ENCODE measurements around the gene PCNX2.
"Not testable (repeated sequence)": the region's sequence is repeated elsewhere in the genome, so short reads cannot be mapped to it uniquely, and the experiment has no call there.

PCNX2 gene

DNA sequence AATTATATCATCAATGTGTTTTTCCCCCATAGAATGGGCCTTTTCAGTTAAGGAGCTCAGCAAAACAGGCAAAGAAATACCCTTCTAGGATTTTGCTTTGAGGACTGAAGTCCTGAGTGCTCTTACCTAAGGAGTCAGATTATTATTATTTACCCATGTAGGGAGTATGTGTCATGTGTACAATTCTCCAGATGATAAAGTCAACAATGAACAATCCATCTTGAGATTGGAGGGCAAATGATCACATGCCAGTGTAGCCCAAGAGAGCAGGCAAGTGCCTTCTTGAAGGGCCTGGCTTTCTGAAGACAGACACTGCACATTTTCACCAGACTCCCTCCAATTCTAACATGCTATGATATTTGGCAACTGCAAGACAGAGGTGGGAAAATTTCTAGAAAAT, 159.7 kb downstream of the PCNX2 start:
- H3K27ac ChIP-seq = no peak overlapping the region
- TF ChIP-seq, protein P1, sequence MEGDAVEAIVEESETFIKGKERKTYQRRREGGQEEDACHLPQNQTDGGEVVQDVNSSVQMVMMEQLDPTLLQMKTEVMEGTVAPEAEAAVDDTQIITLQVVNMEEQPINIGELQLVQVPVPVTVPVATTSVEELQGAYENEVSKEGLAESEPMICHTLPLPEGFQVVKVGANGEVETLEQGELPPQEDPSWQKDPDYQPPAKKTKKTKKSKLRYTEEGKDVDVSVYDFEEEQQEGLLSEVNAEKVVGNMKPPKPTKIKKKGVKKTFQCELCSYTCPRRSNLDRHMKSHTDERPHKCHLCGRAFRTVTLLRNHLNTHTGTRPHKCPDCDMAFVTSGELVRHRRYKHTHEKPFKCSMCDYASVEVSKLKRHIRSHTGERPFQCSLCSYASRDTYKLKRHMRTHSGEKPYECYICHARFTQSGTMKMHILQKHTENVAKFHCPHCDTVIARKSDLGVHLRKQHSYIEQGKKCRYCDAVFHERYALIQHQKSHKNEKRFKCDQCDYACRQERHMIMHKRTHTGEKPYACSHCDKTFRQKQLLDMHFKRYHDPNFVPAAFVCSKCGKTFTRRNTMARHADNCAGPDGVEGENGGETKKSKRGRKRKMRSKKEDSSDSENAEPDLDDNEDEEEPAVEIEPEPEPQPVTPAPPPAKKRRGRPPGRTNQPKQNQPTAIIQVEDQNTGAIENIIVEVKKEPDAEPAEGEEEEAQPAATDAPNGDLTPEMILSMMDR (conservative IDR thresholded peaks at IDR 0.05) = no peak
- TF ChIP-seq ZFX (IDR thresholded peaks at IDR 0.05) = no peak

DNA sequence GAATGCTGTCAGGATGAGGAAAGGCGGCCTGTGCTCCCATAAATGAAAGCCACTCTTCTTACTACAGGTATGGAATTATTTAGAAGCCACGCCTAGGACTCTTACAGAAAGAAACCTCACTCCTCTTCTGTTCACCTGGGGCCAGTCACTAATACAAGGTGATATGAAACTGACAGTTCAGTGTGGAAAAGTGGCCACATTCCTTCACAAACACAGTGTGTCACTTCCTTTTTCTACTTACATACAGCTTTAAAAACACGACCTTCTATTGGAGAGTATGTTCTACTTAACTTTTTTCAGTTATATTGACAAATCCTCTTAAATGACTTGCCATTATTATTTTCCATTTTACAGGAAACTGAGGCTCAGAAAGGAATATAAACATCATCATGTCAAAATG, 163.1 kb downstream of the PCNX2 start:
- TF ChIP-seq ZFX (IDR thresholded peaks at IDR 0.05) = no peak
- TF ChIP-seq, protein P1 (conservative IDR thresholded peaks at IDR 0.05) = no peak
- H3K27ac ChIP-seq = no peak overlapping the region

DNA sequence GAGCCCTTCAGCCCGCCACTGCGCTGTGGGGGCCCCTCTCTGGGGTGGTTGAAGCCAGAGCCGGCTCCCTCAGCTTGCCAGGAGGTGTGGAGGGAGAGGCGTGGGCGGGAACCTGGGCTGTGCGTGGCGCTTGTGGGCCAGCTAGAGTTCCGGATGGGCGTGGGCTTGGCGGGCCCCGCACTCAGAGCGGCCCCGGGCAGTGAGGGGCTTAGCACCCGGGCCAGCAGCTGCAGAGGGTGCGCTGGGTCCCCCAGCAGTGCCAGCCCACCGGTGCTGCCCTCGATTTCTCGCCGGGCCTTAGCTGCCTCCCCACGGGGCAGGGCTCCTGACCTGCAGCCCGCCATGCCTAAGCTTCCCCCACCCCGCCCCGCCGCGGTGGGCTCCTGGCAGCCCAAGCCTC, 166.5 kb downstream of the PCNX2 start:
- H3K27ac ChIP-seq = not testable (repeated sequence)

DNA sequence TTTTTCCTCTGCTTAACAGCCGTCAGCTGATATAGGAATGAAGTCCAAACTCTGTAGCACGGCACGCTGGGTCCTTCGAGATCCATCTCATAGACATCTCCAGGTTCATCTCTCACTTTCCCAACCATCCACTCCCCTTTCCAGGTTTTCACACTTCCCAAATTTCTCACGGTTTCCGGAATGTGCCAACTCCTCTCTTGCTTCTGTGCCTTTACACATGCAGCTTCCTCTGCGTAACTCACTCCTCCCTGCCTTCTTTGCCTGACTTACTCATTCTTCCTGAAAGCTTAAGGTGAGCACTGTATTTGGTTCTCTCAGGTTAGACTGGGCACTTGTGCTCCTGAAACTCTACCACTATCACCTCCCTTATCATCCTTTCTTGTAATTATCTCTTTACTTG, 168.4 kb downstream of the PCNX2 start:
- no peak overlapping the region for H3K27ac ChIP-seq
- TF ChIP-seq, protein P1 (conservative IDR thresholded peaks at IDR 0.05) = no peak
- no peak for TF ChIP-seq ZFX (IDR thresholded peaks at IDR 0.05)

DNA sequence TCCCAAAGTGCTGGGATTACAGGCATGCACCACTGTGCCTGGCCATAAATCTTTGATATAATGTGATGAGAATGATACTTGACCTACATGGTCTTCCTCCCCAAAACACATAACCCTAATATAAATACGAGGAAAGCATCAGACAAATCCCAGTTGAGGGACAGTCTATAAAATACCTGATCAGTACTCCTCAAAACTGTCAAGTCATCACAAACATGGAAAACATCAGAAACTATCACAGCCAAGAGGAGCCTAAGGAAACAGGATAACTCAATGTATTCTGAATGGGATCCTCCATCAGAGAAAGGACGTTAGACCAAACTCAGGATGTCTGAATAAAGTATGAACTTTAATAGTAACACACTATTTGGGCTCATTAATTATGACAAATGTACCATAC, 172.7 kb downstream of the PCNX2 start:
- TF ChIP-seq ZFX (IDR thresholded peaks at IDR 0.05) = no peak
- TF ChIP-seq, protein P1 (conservative IDR thresholded peaks at IDR 0.05) = no peak
- no peak overlapping the region for H3K27ac ChIP-seq

DNA sequence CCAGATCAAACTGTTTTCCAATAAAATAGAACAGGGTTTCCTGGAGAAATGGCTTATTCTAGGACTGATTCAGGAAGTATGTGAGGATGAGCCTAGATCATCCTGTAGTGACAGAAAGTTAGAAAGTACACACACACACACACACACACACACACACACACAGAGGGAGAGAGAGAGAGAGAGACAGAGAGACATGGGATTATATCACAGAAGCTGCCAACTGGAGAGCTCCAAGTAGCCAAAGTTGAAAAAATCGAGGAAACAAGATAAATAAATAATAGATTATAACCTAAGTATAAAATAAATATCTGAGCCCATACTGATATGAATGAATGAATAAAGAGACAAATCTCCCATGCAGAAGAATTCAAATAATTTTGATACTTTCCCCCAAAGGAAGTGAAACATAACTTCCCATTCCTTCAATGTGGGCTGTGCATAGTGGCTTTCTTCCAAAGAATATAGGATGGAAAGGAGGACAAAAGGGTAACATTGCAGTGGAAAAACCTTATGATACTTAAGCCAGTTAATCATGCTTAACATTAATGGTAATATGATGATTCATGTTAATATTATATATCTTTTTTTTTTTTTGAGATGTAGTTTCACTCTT, 173.5 kb downstream of the PCNX2 start:
- TF ChIP-seq ZFX (IDR thresholded peaks at IDR 0.05) = no peak
- TF ChIP-seq, protein P1 (conservative IDR thresholded peaks at IDR 0.05) = no peak
- no peak overlapping the region for H3K27ac ChIP-seq

DNA sequence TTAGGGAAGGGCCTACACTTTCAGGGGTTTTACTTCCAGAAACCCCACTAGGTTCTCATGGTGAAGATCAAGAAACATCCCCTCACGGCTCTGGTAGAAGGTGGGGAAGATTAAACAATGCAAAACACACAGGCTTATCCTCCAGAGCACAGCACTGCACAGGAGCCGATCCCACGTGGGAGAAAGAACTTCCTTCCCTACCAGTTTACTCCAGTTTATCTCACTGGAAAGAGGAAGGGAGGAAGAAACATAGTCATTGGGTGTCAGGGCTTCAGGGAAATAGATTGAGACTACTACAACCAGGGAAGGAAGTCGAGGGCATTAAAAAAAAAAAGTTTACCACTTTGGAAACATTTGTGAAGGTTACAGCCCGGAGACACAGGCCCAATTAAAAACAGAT, 180.7 kb downstream of the PCNX2 start:
- no peak overlapping the region for H3K27ac ChIP-seq
- TF ChIP-seq, protein P1 (conservative IDR thresholded peaks at IDR 0.05) = no peak
- no peak for TF ChIP-seq ZFX (IDR thresholded peaks at IDR 0.05)

DNA sequence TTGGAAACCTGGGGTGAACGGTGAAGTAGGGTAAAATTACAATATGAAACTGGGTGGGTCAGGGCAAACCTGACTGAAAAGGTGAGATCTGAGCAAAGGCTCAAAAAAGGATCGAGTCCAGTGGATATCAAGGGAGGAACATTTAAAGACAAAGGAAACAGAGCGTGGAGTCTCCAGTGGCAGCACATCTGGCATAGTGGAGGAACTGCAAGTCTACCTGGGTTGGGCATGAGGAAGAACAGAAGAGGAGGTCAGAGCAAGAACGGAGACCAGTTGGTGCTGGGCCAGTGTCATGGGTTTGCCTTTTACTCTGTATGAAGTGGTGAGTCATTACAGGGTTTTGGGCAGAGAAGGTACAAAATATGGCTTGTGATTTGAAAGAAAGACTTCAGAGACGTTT, 181.4 kb downstream of the PCNX2 start:
- TF ChIP-seq ZFX (IDR thresholded peaks at IDR 0.05) = no peak
- TF ChIP-seq, protein P1 (conservative IDR thresholded peaks at IDR 0.05) = no peak
- no peak overlapping the region for H3K27ac ChIP-seq

Measured in C4-2B (cell line).